ENCODE measurements around the gene F13B. TPM values are rescaled to one million over a fixed set of nuclear protein-coding genes. Genes with fewer than 3 reads are reported as not detected.
"Not testable (repeated sequence)": the region's sequence is repeated elsewhere in the genome, so short reads cannot be mapped to it uniquely, and the experiment has no call there.

F13B gene
- total RNA-seq = not detected

- Mint-ChIP-seq H3K9me3 (peaks cover 7% of the 10 kb centered on the region), H3K4me1 (ENCODE audit: low read depth in 2 of 2) (no peaks in the 10 kb centered on the region), H3K27me3 (peaks cover 3 to 5% of the 10 kb centered on the region in 2 donors), H3K36me3 (peaks cover 5% of the 10 kb centered on the region), H3K4me3 (no peak within 1 kb of the TSS), H3K27ac (no peak within 1 kb of the TSS)
- no peak for DNase-seq (ENCODE audit: low spot score)
- no peak for ATAC-seq
Observed at GRCh38 chr1:197066719-197067456, at the start of gene F13B. Gene F13B (minus strand): TSS chr1:197067260. CDS start chr1:197067223, 37 bp downstream.

GRCh38 chr1:197116156-197116555, 49.1 kb upstream of the F13B start:
- H3K36me3 Mint-ChIP-seq = peaks cover 10% of the 10 kb centered on the region
- no peaks in the 10 kb centered on the region for H3K27me3 Mint-ChIP-seq
- no peak overlapping the region for H3K4me3 Mint-ChIP-seq
- no peak for ATAC-seq
- no peaks in the 10 kb centered on the region for H3K9me3 Mint-ChIP-seq
- H3K4me1 Mint-ChIP-seq (ENCODE audit: low read depth in 2 of 2) = no peaks in the 10 kb centered on the region
- H3K27ac Mint-ChIP-seq = no peak overlapping the region
- DNase-seq (ENCODE audit: low spot score) = no peak

- H3K27ac Mint-ChIP-seq = no peak overlapping the region
- H3K9me3 Mint-ChIP-seq = no peaks in the 10 kb centered on the region
- H3K36me3 Mint-ChIP-seq = peaks cover 6% of the 10 kb centered on the region
- DNase-seq (ENCODE audit: low spot score) (no peak), ATAC-seq (no peak)
- no peaks in the 10 kb centered on the region for H3K4me1 Mint-ChIP-seq (ENCODE audit: low read depth in 2 of 2)
- no peak overlapping the region for H3K4me3 Mint-ChIP-seq
- H3K27me3 Mint-ChIP-seq = no peaks in the 10 kb centered on the region
Observed at GRCh38 chr1:197106869-197107268, 39.8 kb upstream of the F13B start.

DNA sequence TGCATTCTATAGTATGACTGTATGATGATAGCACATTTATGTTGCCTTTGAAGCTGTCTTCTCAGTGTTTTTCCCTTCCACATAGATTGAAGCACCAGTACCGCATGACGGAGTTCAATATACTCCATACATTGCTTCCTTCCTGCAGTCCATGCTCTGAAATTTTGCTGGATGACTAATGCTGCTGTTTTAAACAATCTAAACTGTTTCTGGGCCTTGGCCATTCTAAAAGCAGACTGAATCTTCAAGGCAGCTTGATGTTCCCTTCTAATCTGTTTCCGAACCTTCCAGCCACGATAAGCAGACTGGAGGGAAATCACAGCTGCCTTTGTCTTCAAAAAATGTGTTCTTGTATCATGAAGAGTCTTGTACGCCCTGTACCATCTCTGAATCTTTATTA, 36.2 kb upstream of the F13B start:
- Mint-ChIP-seq H3K36me3 (no peaks in the 10 kb centered on the region), H3K9me3 (no peaks in the 10 kb centered on the region), H3K27me3 (no peaks in the 10 kb centered on the region), H3K4me3 (no peak overlapping the region), H3K4me1 (ENCODE audit: low read depth in 2 of 2) (no peaks in the 10 kb centered on the region), H3K27ac (no peak overlapping the region)
- DNase-seq (ENCODE audit: low spot score) (no peak), ATAC-seq (no peak)

DNA sequence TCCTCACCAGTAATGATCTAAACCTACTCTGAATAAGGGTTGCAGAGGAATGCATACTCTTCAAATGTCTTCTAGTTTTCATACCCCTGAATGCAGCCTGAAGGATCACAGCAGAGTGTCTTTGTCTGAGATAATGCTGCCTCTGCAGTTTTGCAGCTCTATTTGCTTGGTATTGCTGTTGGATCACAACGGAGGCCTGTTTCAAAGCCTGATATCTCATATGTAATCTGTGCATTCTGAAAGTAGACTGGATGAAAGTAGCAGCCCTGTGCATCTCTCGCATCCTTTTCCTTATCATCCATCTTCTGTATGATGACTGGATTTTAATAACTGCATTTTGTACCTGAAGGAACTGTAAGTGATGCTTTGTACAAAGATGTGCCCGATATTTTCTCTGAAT, 34.9 kb upstream of the F13B start:
- Mint-ChIP-seq H3K4me3 (no peak overlapping the region), H3K27ac (no peak overlapping the region), H3K36me3 (no peaks in the 10 kb centered on the region), H3K27me3 (no peaks in the 10 kb centered on the region), H3K4me1 (ENCODE audit: low read depth in 2 of 2) (no peaks in the 10 kb centered on the region), H3K9me3 (no peaks in the 10 kb centered on the region)
- no peak for DNase-seq (ENCODE audit: low spot score)
- no peak for ATAC-seq

DNA sequence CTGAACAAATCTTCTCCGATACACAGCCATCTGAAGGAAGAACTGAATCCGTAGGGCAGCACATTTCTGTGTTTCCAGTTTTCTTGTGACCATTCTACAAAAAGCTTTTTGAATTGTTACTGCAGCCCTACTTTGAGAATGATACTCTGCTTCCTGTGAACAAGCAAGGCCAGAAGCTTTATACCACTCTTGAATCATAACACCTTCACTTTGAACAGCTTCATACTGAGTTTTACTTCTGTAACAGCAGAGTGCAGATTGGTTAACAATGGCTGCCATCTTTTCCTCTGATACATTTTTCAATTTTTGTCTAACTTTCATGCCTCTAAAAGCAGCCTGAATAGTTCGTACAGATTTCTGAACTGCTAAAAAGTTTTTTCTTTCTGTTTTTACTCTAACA, 33.6 kb upstream of the F13B start:
- Mint-ChIP-seq H3K4me3 (no peak overlapping the region), H3K27ac (no peak overlapping the region), H3K36me3 (no peaks in the 10 kb centered on the region), H3K27me3 (no peaks in the 10 kb centered on the region), H3K4me1 (ENCODE audit: low read depth in 2 of 2) (no peaks in the 10 kb centered on the region), H3K9me3 (no peaks in the 10 kb centered on the region)
- DNase-seq (ENCODE audit: low spot score) (no peak), ATAC-seq (no peak)

GRCh38 chr1:197099444-197099843, 32.4 kb upstream of the F13B start:
- no peaks in the 10 kb centered on the region for H3K4me1 Mint-ChIP-seq (ENCODE audit: low read depth in 2 of 2)
- ATAC-seq = no peak
- DNase-seq (ENCODE audit: low spot score) = no peak
- H3K36me3 Mint-ChIP-seq = no peaks in the 10 kb centered on the region
- no peaks in the 10 kb centered on the region for H3K9me3 Mint-ChIP-seq
- no peak overlapping the region for H3K27ac Mint-ChIP-seq
- H3K27me3 Mint-ChIP-seq = no peaks in the 10 kb centered on the region
- no peak overlapping the region for H3K4me3 Mint-ChIP-seq

DNA sequence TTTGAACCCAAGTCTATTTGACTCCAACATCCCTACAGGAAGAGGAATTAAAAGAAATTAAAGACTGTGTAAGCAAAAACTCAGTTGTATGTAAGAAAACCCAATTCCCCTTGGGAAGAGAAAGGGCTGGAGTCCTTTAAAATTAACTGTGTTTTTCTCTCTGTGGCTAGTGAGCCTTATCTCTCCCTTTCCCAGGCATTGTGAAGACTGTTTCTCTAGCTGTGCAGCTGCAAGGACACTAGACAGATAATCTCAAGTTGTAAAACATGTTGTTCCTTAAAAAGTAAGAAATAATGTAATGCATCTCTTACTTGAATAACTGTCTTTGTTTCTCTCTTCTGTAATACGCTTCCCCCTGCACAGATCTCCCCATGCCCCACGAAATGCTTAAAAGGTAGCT, 29.9 kb upstream of the F13B start:
- H3K27me3 Mint-ChIP-seq; H3K27ac Mint-ChIP-seq; H3K9me3 Mint-ChIP-seq; H3K4me1 Mint-ChIP-seq (ENCODE audit: low read depth in 2 of 2); H3K36me3 Mint-ChIP-seq; H3K4me3 Mint-ChIP-seq; DNase-seq (ENCODE audit: low spot score); ATAC-seq: not testable (repeated sequence)

- peaks cover 3 to 5% of the 10 kb centered on the region in 2 donors for H3K4me1 Mint-ChIP-seq (ENCODE audit: low read depth in 2 of 2)
- peaks cover 6% of the 10 kb centered on the region for H3K36me3 Mint-ChIP-seq
- no peak overlapping the region for H3K4me3 Mint-ChIP-seq
- no peaks in the 10 kb centered on the region for H3K9me3 Mint-ChIP-seq
- H3K27me3 Mint-ChIP-seq = no peaks in the 10 kb centered on the region
- ATAC-seq (no peak), DNase-seq (ENCODE audit: low spot score) (no peak)
- no peak overlapping the region for H3K27ac Mint-ChIP-seq
Observed at GRCh38 chr1:197096137-197096536, 29.1 kb upstream of the F13B start.

DNA sequence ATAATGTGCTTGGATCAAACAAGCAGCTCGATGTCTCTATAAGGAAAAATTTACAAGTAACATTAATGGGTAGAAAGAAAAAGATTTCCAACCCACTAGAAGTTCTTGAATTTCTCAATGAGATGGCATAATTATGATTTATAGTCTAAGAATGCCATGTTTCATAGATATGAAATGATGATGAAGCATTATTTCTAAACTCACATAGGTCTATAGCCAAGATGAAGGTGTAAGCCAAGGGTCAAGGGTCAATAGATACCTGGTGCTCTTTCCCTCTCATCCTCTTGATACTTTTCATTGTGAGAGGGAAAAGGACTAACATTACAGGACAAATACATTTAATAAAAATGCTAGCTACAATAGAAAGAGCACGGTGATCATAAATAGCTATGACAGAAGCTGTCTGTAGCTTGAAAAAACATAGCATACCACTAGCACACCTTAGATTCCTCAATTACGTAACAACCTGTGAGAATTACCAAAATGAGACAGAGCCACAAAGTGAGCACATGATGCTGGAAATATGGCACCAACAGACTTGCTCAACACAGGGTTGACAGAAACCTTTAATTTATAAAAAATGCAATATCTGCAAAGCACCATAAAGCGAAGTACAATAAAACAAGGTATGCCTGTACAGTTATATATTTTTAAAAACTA, 26.3 kb upstream of the F13B start:
- no peak overlapping the region for H3K4me3 Mint-ChIP-seq
- no peaks in the 10 kb centered on the region for H3K9me3 Mint-ChIP-seq
- DNase-seq (ENCODE audit: low spot score) (no peak), ATAC-seq (no peak)
- H3K27me3 Mint-ChIP-seq = no peaks in the 10 kb centered on the region
- no peak overlapping the region for H3K27ac Mint-ChIP-seq
- peaks cover 3 to 5% of the 10 kb centered on the region in 2 donors for H3K4me1 Mint-ChIP-seq (ENCODE audit: low read depth in 2 of 2)
- peaks cover 6% of the 10 kb centered on the region for H3K36me3 Mint-ChIP-seq

- Mint-ChIP-seq H3K27ac (no peak overlapping the region), H3K36me3 (peaks cover 6% of the 10 kb centered on the region), H3K9me3 (no peaks in the 10 kb centered on the region), H3K4me3 (no peak overlapping the region), H3K27me3 (no peaks in the 10 kb centered on the region), H3K4me1 (ENCODE audit: low read depth in 2 of 2) (peaks cover 3 to 5% of the 10 kb centered on the region in 2 donors)
- ATAC-seq = no peak
- DNase-seq (ENCODE audit: low spot score) = no peak
Observed at GRCh38 chr1:197092491-197093023, 25.5 kb upstream of the F13B start.

DNA sequence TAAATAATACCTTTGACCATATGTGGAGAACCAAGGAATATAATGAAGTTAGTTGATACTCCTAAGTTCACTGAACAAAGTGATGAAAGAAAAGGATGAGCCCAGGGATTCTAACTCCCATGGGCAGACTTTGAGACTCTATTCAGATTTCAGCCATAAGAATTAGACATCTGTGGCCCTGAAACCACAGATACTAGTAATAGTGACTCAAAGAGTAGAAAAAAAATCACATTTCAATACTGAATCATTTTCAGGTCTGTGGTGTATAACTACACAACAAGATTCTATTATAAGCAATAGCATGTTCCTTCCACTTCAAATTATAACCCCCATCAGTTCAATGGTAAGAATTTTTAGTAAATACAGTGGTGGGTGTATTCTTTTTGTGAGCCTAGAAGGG, 16.4 kb upstream of the F13B start:
- H3K9me3 Mint-ChIP-seq = peaks cover 11% of the 10 kb centered on the region
- peaks cover 3 to 6% of the 10 kb centered on the region in 2 donors for H3K27me3 Mint-ChIP-seq
- no peak overlapping the region for H3K27ac Mint-ChIP-seq
- H3K36me3 Mint-ChIP-seq = peaks cover 28% of the 10 kb centered on the region
- no peak for DNase-seq (ENCODE audit: low spot score)
- H3K4me1 Mint-ChIP-seq (ENCODE audit: low read depth in 2 of 2) = no peaks in the 10 kb centered on the region
- H3K4me3 Mint-ChIP-seq = no peak overlapping the region
- ATAC-seq = no peak

DNA sequence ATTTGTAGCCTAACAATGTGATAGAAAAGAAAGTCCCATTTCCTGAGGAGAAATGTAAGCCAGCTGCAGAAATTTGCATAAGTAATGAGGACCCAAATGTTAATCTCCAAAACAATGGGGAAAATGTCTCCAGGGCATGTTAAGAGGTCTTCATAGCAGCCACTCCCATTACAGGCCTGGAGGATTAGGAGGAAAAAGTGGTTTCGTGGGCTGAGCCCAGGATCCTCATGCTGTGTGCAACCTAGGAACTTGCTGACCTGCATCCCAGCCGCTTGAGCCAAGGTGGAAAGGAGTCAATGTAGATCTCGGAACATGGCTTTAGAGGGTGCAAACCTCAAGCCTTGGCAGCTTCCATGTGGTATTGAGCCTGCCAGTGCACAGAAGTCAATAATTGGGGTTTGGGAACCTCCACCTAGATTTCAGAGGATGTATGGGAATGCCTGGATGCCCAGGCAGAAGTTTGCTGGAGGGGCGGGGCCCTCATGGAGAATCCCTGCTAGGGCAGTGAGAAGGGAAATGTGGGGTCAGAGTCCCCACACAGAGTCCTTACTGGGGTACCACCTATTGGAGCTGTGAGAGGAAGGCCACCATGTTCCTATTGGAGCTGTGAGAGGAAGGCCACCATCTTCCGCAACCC, 14.2 kb upstream of the F13B start:
- DNase-seq (ENCODE audit: low spot score) (no peak), ATAC-seq (no peak)
- Mint-ChIP-seq H3K27me3 (peaks cover 6% of the 10 kb centered on the region in 2 donors), H3K9me3 (peaks cover 11% of the 10 kb centered on the region), H3K27ac (no peak overlapping the region), H3K36me3 (peaks cover 28% of the 10 kb centered on the region), H3K4me1 (ENCODE audit: low read depth in 2 of 2) (no peaks in the 10 kb centered on the region), H3K4me3 (no peak overlapping the region)

DNA sequence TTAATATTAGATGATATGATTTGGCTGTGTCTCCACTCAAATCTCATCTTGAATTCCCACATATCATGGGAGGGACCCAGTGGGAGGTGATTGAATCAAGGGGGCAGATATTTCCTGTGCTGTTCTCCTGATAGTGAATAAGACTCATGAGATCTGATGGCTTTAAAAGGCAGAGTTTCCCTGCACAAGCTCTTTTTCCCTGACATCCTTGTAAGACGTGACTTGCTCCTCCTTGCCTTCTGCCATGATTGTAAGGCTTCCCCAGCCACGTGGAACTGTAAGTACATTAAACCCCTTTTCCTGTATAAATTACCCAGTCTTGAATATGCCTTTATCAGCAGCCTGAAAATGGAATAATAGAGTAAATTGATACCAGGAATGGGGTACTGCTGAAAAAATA, 13.3 kb upstream of the F13B start:
- Mint-ChIP-seq H3K27ac (no peak overlapping the region), H3K27me3 (peaks cover 6% of the 10 kb centered on the region in 2 donors), H3K9me3 (peaks cover 11% of the 10 kb centered on the region), H3K4me1 (ENCODE audit: low read depth in 2 of 2) (no peaks in the 10 kb centered on the region), H3K4me3 (no peak overlapping the region), H3K36me3 (peaks cover 26% of the 10 kb centered on the region)
- DNase-seq (ENCODE audit: low spot score) (no peak), ATAC-seq (no peak)
